Measurements from ENCODE around the gene DHX35.

Gene DHX35

DNA sequence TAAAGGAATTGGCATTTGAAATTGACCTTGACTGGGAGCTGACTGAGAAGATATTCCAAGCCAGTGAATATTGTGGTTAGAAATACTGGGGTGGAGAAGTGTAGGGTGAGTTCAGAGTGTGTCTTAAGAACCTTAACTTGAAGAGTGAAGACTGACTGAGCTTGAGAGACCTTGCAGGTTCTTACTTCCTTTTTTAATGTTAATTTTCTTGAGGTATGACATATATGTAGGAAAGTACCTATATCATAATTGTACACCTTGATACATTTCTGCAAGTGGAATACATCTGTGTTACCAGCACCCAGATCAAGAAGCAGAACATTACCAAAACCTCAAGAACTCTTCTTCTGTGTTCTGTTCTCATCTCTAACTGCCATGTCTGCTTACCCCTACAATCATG is 11.0 kb downstream of the DHX35 start:
- no peak overlapping the region for H3K18ac ChIP-seq (ENCODE audit: low read length)
- H2AK5ac ChIP-seq (ENCODE audit: low read depth, low read length), result no peak overlapping the region
- H3K9ac ChIP-seq (ENCODE audit: low read depth, low read length, poor library complexity), result no peak overlapping the region
- H3K14ac ChIP-seq (ENCODE audit: low read length), result no peak overlapping the region
- H3K27ac ChIP-seq (replicated peaks; ENCODE audit: low read length), result no peak overlapping the region
- no peaks in the 10 kb centered on the region for H3K4me1 ChIP-seq (ENCODE audit: control insufficient read depth in 2 of 2, insufficient read depth in 1 of 2, low read depth in 1 of 2, low read length in 2 of 2)
- H3K23ac ChIP-seq (ENCODE audit: low read depth, low read length, poor library complexity), result no peak overlapping the region
- no peak overlapping the region for H2BK5ac ChIP-seq (ENCODE audit: low read length)
- DNase-seq (ENCODE audit: low spot score), result no peak
- no peak overlapping the region for H4K91ac ChIP-seq (ENCODE audit: low read depth, low read length, poor library complexity)
- peaks cover under 1% of the 10 kb centered on the region for H3K79me1 ChIP-seq (ENCODE audit: low read depth, low read length)
- no peak overlapping the region for H3K4me2 ChIP-seq (ENCODE audit: insufficient read depth, low read length, poor library complexity, severe bottlenecking)
- no peak overlapping the region for H2AFZ ChIP-seq (ENCODE audit: low read length)
- no peaks in the 10 kb centered on the region for H3K9me3 ChIP-seq (replicated peaks in 1 of 2; ENCODE audit: control insufficient read depth in 2 of 2, insufficient read depth in 1 of 2, low read depth in 1 of 2, low read length in 2 of 2)
- no peak overlapping the region for H3K4me3 ChIP-seq (ENCODE audit: low read length in 2 of 2)
- H4K8ac ChIP-seq (ENCODE audit: low read depth, low read length), result no peak overlapping the region
- no peaks in the 10 kb centered on the region for H3K27me3 ChIP-seq (ENCODE audit: control insufficient read depth in 3 of 3, insufficient read depth in 3 of 3, low read depth in 1 of 3, low read length in 3 of 3)
- peaks cover 10 to 82% of the 10 kb centered on the region in 2 donors for H3K36me3 ChIP-seq (replicated peaks in 1 of 2; ENCODE audit: control insufficient read depth in 2 of 2, insufficient read depth in 2 of 2, low read length in 2 of 2)
- no peak overlapping the region for H2BK15ac ChIP-seq (ENCODE audit: low read length)
- no peak overlapping the region for H3K4ac ChIP-seq (ENCODE audit: low read length)
- H2BK12ac ChIP-seq (ENCODE audit: low read length), result no peak overlapping the region
- no peak overlapping the region for H2BK120ac ChIP-seq (ENCODE audit: low read depth, low read length)

GRCh38 chr20:38973645-38974044 is 11.5 kb downstream of the DHX35 start:
- Histone ChIP-seq H2BK12ac (ENCODE audit: low read length) (no peak overlapping the region), H3K9me3 (replicated peaks in 1 of 2; ENCODE audit: control insufficient read depth in 2 of 2, insufficient read depth in 1 of 2, low read depth in 1 of 2, low read length in 2 of 2) (no peaks in the 10 kb centered on the region), H3K36me3 (replicated peaks in 1 of 2; ENCODE audit: control insufficient read depth in 2 of 2, insufficient read depth in 2 of 2, low read length in 2 of 2) (peaks cover 9 to 86% of the 10 kb centered on the region in 2 donors), H2AFZ (ENCODE audit: low read length) (no peak overlapping the region), H2BK120ac (ENCODE audit: low read depth, low read length) (no peak overlapping the region), H3K4me3 (ENCODE audit: low read length in 2 of 2) (no peak overlapping the region), H3K4ac (ENCODE audit: low read length) (no peak overlapping the region), H4K91ac (ENCODE audit: low read depth, low read length, poor library complexity) (no peak overlapping the region), H2AK5ac (ENCODE audit: low read depth, low read length) (no peak overlapping the region), H3K14ac (ENCODE audit: low read length) (no peak overlapping the region), H3K4me1 (ENCODE audit: control insufficient read depth in 2 of 2, insufficient read depth in 1 of 2, low read depth in 1 of 2, low read length in 2 of 2) (no peaks in the 10 kb centered on the region), H4K8ac (ENCODE audit: low read depth, low read length) (no peak overlapping the region), H3K27me3 (ENCODE audit: control insufficient read depth in 3 of 3, insufficient read depth in 3 of 3, low read depth in 1 of 3, low read length in 3 of 3) (no peaks in the 10 kb centered on the region), H3K23ac (ENCODE audit: low read depth, low read length, poor library complexity) (no peak overlapping the region), H3K9ac (ENCODE audit: low read depth, low read length, poor library complexity) (no peak overlapping the region), H3K4me2 (ENCODE audit: insufficient read depth, low read length, poor library complexity, severe bottlenecking) (no peak overlapping the region), H3K79me1 (ENCODE audit: low read depth, low read length) (no peaks in the 10 kb centered on the region), H3K18ac (ENCODE audit: low read length) (no peak overlapping the region), H2BK15ac (ENCODE audit: low read length) (no peak overlapping the region), H2BK5ac (ENCODE audit: low read length) (no peak overlapping the region), H3K27ac (replicated peaks; ENCODE audit: low read length) (no peak overlapping the region)
- WGBS, 2 donors (ENCODE audit: extremely low coverage in 2 of 2, insufficient read length in 2 of 2, insufficient replicate concordance in 1 of 2), result no CpG with 5 or more reads among the region's 5 CpGs
- no peak for DNase-seq (ENCODE audit: low spot score)

DNA sequence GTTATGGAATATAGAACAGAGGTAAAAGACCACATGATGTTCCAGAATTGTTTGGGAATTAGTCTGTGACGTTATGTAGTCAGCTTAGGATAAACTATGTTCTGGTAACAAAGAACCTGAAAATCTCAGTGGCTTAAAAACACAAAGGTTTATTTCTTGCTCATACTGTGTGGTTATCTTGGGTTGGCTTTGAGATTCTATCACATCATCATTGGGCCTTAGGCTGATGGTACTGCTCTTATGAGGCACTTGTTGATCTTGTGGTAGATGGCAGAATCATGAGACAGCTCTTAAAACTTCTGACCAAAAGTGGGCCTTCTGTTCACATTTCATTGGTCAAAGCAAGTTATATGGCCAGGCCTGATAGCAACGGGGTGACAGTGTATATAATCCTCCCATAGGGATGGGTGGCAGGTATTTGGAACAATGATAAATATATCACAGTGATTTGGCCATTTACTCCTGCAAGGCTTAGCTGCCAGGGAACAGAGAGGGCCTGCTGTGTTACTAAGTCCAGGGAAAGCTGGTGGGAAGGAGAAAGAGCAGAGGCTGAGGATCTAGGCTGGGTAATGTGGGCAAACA is 13.5 kb downstream of the DHX35 start:
- no peak overlapping the region for H4K8ac ChIP-seq (ENCODE audit: low read depth, low read length)
- H3K23ac ChIP-seq (ENCODE audit: low read depth, low read length, poor library complexity), result no peak overlapping the region
- no peak overlapping the region for H3K27ac ChIP-seq (replicated peaks; ENCODE audit: low read length)
- no peaks in the 10 kb centered on the region for H3K4me1 ChIP-seq (ENCODE audit: control insufficient read depth in 2 of 2, insufficient read depth in 1 of 2, low read depth in 1 of 2, low read length in 2 of 2)
- no peak overlapping the region for H2BK12ac ChIP-seq (ENCODE audit: low read length)
- DNase-seq (ENCODE audit: low spot score), result no peak
- no peak overlapping the region for H3K9ac ChIP-seq (ENCODE audit: low read depth, low read length, poor library complexity)
- peaks cover 2 to 75% of the 10 kb centered on the region in 2 donors for H3K36me3 ChIP-seq (replicated peaks in 1 of 2; ENCODE audit: control insufficient read depth in 2 of 2, insufficient read depth in 2 of 2, low read length in 2 of 2)
- H3K4me3 ChIP-seq (ENCODE audit: low read length in 2 of 2), result no peak overlapping the region
- H3K4ac ChIP-seq (ENCODE audit: low read length), result no peak overlapping the region
- no CpG with 5 or more reads among the region's 2 CpGs for WGBS, 2 donors (ENCODE audit: extremely low coverage in 2 of 2, insufficient read length in 2 of 2, insufficient replicate concordance in 1 of 2)
- H4K91ac ChIP-seq (ENCODE audit: low read depth, low read length, poor library complexity), result no peak overlapping the region
- H3K27me3 ChIP-seq (ENCODE audit: control insufficient read depth in 3 of 3, insufficient read depth in 3 of 3, low read depth in 1 of 3, low read length in 3 of 3), result no peaks in the 10 kb centered on the region
- H2BK15ac ChIP-seq (ENCODE audit: low read length), result no peak overlapping the region
- no peaks in the 10 kb centered on the region for H3K79me1 ChIP-seq (ENCODE audit: low read depth, low read length)
- no peak overlapping the region for H3K18ac ChIP-seq (ENCODE audit: low read length)
- H2BK120ac ChIP-seq (ENCODE audit: low read depth, low read length), result no peak overlapping the region
- no peak overlapping the region for H3K14ac ChIP-seq (ENCODE audit: low read length)
- H2BK5ac ChIP-seq (ENCODE audit: low read length), result no peak overlapping the region
- no peak overlapping the region for H2AK5ac ChIP-seq (ENCODE audit: low read depth, low read length)
- no peak overlapping the region for H2AFZ ChIP-seq (ENCODE audit: low read length)
- H3K9me3 ChIP-seq (replicated peaks in 1 of 2; ENCODE audit: control insufficient read depth in 2 of 2, insufficient read depth in 1 of 2, low read depth in 1 of 2, low read length in 2 of 2), result no peaks in the 10 kb centered on the region
- H3K4me2 ChIP-seq (ENCODE audit: insufficient read depth, low read length, poor library complexity, severe bottlenecking), result no peak overlapping the region

DNA sequence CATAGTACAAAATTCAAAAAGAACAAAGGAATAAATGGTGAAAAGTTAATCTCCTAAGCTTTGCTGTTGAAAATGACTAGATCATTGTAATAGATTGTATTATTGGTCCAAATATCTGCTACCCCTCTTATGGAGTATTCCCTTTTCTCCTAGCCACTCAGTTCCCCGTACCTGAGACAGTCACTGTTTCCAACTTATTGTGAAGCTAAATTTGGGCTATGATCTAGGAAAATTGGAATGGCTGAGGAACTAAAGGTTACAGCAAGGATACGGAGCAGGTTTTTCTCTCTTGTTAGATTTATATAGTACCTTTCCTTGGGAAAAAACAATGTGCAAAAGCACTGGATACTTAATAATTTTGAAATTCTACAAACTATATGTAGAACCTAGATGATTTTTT is 17.3 kb downstream of the DHX35 start:
- no peak overlapping the region for H3K4me2 ChIP-seq (ENCODE audit: insufficient read depth, low read length, poor library complexity, severe bottlenecking)
- no peak overlapping the region for H2BK120ac ChIP-seq (ENCODE audit: low read depth, low read length)
- H2BK12ac ChIP-seq (ENCODE audit: low read length), result no peak overlapping the region
- no peaks in the 10 kb centered on the region for H3K4me1 ChIP-seq (ENCODE audit: control insufficient read depth in 2 of 2, insufficient read depth in 1 of 2, low read depth in 1 of 2, low read length in 2 of 2)
- H4K91ac ChIP-seq (ENCODE audit: low read depth, low read length, poor library complexity), result no peak overlapping the region
- no peak overlapping the region for H3K4ac ChIP-seq (ENCODE audit: low read length)
- peaks cover 2 to 51% of the 10 kb centered on the region in 2 donors for H3K36me3 ChIP-seq (replicated peaks in 1 of 2; ENCODE audit: control insufficient read depth in 2 of 2, insufficient read depth in 2 of 2, low read length in 2 of 2)
- H3K79me1 ChIP-seq (ENCODE audit: low read depth, low read length), result no peaks in the 10 kb centered on the region
- no peak overlapping the region for H2BK5ac ChIP-seq (ENCODE audit: low read length)
- no peak overlapping the region for H4K8ac ChIP-seq (ENCODE audit: low read depth, low read length)
- H3K14ac ChIP-seq (ENCODE audit: low read length), result no peak overlapping the region
- no peak overlapping the region for H2BK15ac ChIP-seq (ENCODE audit: low read length)
- H3K9me3 ChIP-seq (replicated peaks in 1 of 2; ENCODE audit: control insufficient read depth in 2 of 2, insufficient read depth in 1 of 2, low read depth in 1 of 2, low read length in 2 of 2), result no peaks in the 10 kb centered on the region
- no peaks in the 10 kb centered on the region for H3K27me3 ChIP-seq (ENCODE audit: control insufficient read depth in 3 of 3, insufficient read depth in 3 of 3, low read depth in 1 of 3, low read length in 3 of 3)
- H2AFZ ChIP-seq (ENCODE audit: low read length), result no peak overlapping the region
- H3K4me3 ChIP-seq (ENCODE audit: low read length in 2 of 2), result no peak overlapping the region
- H3K9ac ChIP-seq (ENCODE audit: low read depth, low read length, poor library complexity), result no peak overlapping the region
- DNase-seq (ENCODE audit: low spot score), result no peak
- H3K23ac ChIP-seq (ENCODE audit: low read depth, low read length, poor library complexity), result no peak overlapping the region
- no peak overlapping the region for H2AK5ac ChIP-seq (ENCODE audit: low read depth, low read length)
- no peak overlapping the region for H3K18ac ChIP-seq (ENCODE audit: low read length)
- H3K27ac ChIP-seq (replicated peaks; ENCODE audit: low read length), result no peak overlapping the region
- no CpG with 5 or more reads among the region's 2 CpGs for WGBS, 2 donors (ENCODE audit: extremely low coverage in 2 of 2, insufficient read length in 2 of 2, insufficient replicate concordance in 1 of 2)
